ENCODE data around the gene VAV3.
A peak's percentile ranks its signal among the peaks of the same experiment; 100 is the strongest.

The VAV3 gene

DNA sequence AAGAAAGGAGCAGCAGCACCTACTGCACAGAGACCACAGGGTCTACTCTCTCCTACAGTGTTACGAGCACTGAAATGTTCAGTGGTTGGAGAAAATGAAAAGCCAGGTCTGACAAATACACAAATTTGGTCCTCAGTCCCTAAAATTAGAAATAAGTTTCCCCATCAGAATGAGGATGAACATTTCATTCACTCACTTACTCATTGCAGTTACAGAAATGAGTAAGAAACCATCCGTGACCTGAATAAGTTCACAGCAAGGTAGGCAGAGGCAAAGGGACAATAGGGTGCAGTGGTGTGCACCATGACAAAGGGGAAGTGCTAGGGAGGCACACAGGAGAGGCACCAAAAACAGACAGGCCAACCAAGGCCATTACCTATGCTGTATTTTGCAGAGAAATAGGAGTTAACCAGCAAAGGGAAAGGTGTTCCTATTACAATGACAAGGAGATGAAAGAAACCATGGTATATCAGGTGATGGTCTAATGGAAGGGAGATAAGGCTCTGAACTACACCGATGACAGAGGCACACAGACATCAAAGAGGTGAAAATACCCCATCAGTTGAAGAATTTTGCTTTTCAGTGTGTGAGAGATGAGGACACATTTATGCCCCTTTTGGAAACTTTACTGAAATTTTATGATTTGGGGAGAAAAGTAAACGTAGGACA lies 29.4 kb downstream of the VAV3 start:
- no peak for TF ChIP-seq Cebpa-rat (IDR thresholded peaks at IDR 0.05)
- Histone ChIP-seq H3K9ac (peak overlapping the region in 1 of 11 experiments; percentile 6; a peak in 1 of 22 replicates), H3K36me3 (peaks cover 0 to 36% (median 7%) of the 10 kb centered on the region in 11 experiments; a peak in 8 of 22 replicates), H3K4me1 (peaks cover 44 to 74% (median 55%) of the 10 kb centered on the region in 10 experiments), H3K27ac (peak overlapping the region in 9 of 11 experiments; percentile 17 to 88 (median 46); a peak in 16 of 22 replicates), H3K27me3 (no peaks in the 10 kb centered on the region), H3K9me3 (replicated peaks in 1 of 11) (peaks cover 0 to 13% (median 7%) of the 10 kb centered on the region in 11 experiments; a peak in 8 of 22 replicates), H3K4me2 (peak overlapping the region; percentile 62 to 88 (median 70)), H3K4me3 (no peak overlapping the region), H4K20me1 (peaks cover 0 to 5% (median 0%) of the 10 kb centered on the region in 11 experiments; a peak in 2 of 22 replicates)

DNA sequence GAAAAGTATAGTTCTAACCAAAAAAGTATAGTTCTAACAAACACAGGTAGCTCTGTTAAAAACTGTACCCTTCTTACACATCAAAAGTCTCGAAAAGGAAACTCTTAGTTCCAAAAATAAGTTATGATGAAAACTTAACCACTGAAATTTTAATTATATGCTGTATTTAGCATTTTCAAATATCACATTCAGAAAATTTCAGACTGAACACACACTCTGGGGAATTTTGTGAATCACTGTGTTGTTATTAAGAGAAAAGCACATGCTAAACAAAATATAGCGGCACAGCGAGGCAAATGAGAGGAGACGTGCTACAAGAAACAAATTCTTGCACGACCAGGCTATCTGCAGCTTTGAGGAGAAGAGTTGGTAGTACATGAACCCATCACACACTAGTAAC lies 30.4 kb downstream of the VAV3 start:
- Histone ChIP-seq H3K9ac (peak overlapping the region in 1 of 11 experiments; percentile 10; a peak in 3 of 22 replicates), H3K27me3 (no peaks in the 10 kb centered on the region), H3K4me2 (peak overlapping the region; percentile 62 to 88 (median 70)), H3K27ac (peak overlapping the region in 9 of 11 experiments; percentile 21 to 88 (median 46); a peak in 14 of 22 replicates), H3K9me3 (replicated peaks in 1 of 11) (peaks cover 0 to 16% (median 7%) of the 10 kb centered on the region in 11 experiments; a peak in 7 of 22 replicates), H3K4me1 (peaks cover 44 to 64% (median 51%) of the 10 kb centered on the region in 10 experiments), H4K20me1 (peaks cover 0 to 5% (median 0%) of the 10 kb centered on the region in 11 experiments; a peak in 2 of 22 replicates), H3K36me3 (peaks cover 0 to 26% (median 7%) of the 10 kb centered on the region in 11 experiments; a peak in 6 of 22 replicates), H3K4me3 (no peak overlapping the region)
- no peak for TF ChIP-seq Cebpa-rat (IDR thresholded peaks at IDR 0.05)

GRCh38 chr1:107933736-107934135 lies 31.2 kb downstream of the VAV3 start:
- peak overlapping the region in 6 of 11 experiments; percentile 64 to 88 (median 74); a peak in 10 of 22 replicates for H3K4me2 ChIP-seq

GRCh38 chr1:107930292-107930691 lies 34.7 kb downstream of the VAV3 start:
- Histone ChIP-seq H3K36me3 (peaks cover 0 to 34% (median 5%) of the 10 kb centered on the region in 11 experiments; a peak in 7 of 22 replicates), H3K27ac (no peak overlapping the region), H3K9me3 (replicated peaks in 1 of 11) (peaks cover 0 to 34% (median 17%) of the 10 kb centered on the region in 11 experiments; a peak in 13 of 22 replicates), H3K27me3 (no peaks in the 10 kb centered on the region), H3K4me1 (peaks cover 20 to 44% (median 35%) of the 10 kb centered on the region in 10 experiments), H3K9ac (no peak overlapping the region), H4K20me1 (no peaks in the 10 kb centered on the region; a peak in 2 of 22 replicates), H3K4me2 (no peak overlapping the region), H3K4me3 (no peak overlapping the region)
- TF ChIP-seq Cebpa-rat (IDR thresholded peaks at IDR 0.05), result no peak

More at GRCh38 chr1:107933736-107934135, 31.2 kb downstream of the VAV3 start:
- Histone ChIP-seq H4K20me1 (peaks cover 0 to 5% (median 0%) of the 10 kb centered on the region in 11 experiments; a peak in 2 of 22 replicates), H3K4me3 (no peak overlapping the region), H3K9ac (no peak overlapping the region), H3K36me3 (peaks cover 0 to 22% (median 2%) of the 10 kb centered on the region in 11 experiments; a peak in 6 of 22 replicates), H3K4me1 (peaks cover 44 to 56% (median 50%) of the 10 kb centered on the region in 10 experiments), H3K27me3 (no peaks in the 10 kb centered on the region), H3K9me3 (replicated peaks in 1 of 11) (peaks cover 0 to 20% (median 7%) of the 10 kb centered on the region in 11 experiments; a peak in 7 of 22 replicates), H3K27ac (peak overlapping the region in 1 of 11 experiments; percentile 21; a peak in 1 of 22 replicates)
- TF ChIP-seq Cebpa-rat (IDR thresholded peaks at IDR 0.05), result no peak

GRCh38 chr1:107927820-107928219 lies 37.2 kb downstream of the VAV3 start:
- no peak for TF ChIP-seq Cebpa-rat (IDR thresholded peaks at IDR 0.05)
- Histone ChIP-seq H3K9ac (no peak overlapping the region), H3K4me3 (no peak overlapping the region), H3K9me3 (replicated peaks in 1 of 11) (peaks cover 0 to 37% (median 25%) of the 10 kb centered on the region in 11 experiments; a peak in 13 of 22 replicates), H3K27ac (peak overlapping the region in 5 of 11 experiments; percentile 21 to 45 (median 34); a peak in 7 of 22 replicates), H3K4me1 (peaks cover 0 to 41% (median 18%) of the 10 kb centered on the region in 10 experiments; a peak in 14 of 20 replicates), H4K20me1 (no peaks in the 10 kb centered on the region; a peak in 1 of 22 replicates), H3K27me3 (no peaks in the 10 kb centered on the region), H3K36me3 (peaks cover 0 to 44% (median 5%) of the 10 kb centered on the region in 11 experiments; a peak in 10 of 22 replicates), H3K4me2 (peak overlapping the region in 6 of 11 experiments; percentile 5 to 37 (median 10); a peak in 10 of 22 replicates)

DNA sequence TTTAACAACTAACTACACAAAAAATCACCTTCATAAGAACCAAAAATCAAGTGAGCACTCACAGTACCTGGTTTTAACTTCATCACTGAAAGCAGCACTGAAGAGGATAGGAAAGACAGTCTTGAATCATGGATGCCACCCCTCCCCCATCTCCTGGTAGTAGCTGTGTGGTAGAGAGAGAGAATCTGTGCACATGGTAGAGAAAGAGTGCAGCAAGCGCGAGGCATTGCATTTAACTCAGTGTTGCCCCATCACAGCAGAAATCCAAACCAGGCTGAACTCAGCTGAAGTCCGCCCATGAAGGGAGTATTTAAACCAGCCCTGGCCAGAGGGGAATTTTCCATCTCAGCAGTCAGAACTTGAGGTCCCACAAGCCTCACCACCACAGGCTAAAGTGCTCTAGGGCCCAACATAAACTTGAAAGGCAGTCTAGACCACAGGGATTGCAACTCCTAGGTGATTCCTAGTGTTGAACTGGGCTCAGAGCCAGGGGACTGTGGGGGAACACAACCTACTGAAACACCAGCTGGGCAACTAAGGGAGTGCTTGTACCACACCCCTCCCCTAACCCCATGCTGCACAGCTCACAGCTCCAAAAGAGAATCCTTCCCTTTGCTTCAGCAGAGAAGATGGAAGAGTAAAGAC lies 38.4 kb downstream of the VAV3 start:
- no peaks in the 10 kb centered on the region for H3K27me3 ChIP-seq
- no peak overlapping the region for H3K9ac ChIP-seq
- no peaks in the 10 kb centered on the region; a peak in 1 of 22 replicates for H4K20me1 ChIP-seq
- peaks cover 0 to 44% (median 18%) of the 10 kb centered on the region in 10 experiments; a peak in 15 of 20 replicates for H3K4me1 ChIP-seq
- H3K27ac ChIP-seq, result peak overlapping the region in 2 of 11 experiments; percentile 11 to 34; a peak in 1 of 22 replicates
- TF ChIP-seq Cebpa-rat (IDR thresholded peaks at IDR 0.05), result no peak
- peaks cover 0 to 37% (median 5%) of the 10 kb centered on the region in 11 experiments; a peak in 10 of 22 replicates for H3K36me3 ChIP-seq
- H3K4me3 ChIP-seq, result no peak overlapping the region
- H3K9me3 ChIP-seq (replicated peaks in 1 of 11), result peaks cover 0 to 37% (median 26%) of the 10 kb centered on the region in 11 experiments; a peak in 13 of 22 replicates
- H3K4me2 ChIP-seq, result peak overlapping the region in 8 of 11 experiments; percentile 5 to 37 (median 11); a peak in 8 of 22 replicates

GRCh38 chr1:107925565-107925964 lies 39.4 kb downstream of the VAV3 start:
- Histone ChIP-seq H3K36me3 (peaks cover 0 to 32% (median 5%) of the 10 kb centered on the region in 11 experiments; a peak in 10 of 22 replicates), H3K27me3 (no peaks in the 10 kb centered on the region), H4K20me1 (peaks cover 0 to 4% (median 0%) of the 10 kb centered on the region in 11 experiments; a peak in 2 of 22 replicates), H3K4me1 (peaks cover 9 to 54% (median 26%) of the 10 kb centered on the region in 10 experiments), H3K27ac (no peak overlapping the region), H3K4me2 (no peak overlapping the region), H3K9ac (no peak overlapping the region), H3K9me3 (replicated peaks in 1 of 11) (peaks cover 0 to 34% (median 26%) of the 10 kb centered on the region in 11 experiments; a peak in 13 of 22 replicates), H3K4me3 (no peak overlapping the region)
- TF ChIP-seq Cebpa-rat (IDR thresholded peaks at IDR 0.05), result peak in 1 of 11 experiments; percentile 36; a peak in 1 of 22 replicates

DNA sequence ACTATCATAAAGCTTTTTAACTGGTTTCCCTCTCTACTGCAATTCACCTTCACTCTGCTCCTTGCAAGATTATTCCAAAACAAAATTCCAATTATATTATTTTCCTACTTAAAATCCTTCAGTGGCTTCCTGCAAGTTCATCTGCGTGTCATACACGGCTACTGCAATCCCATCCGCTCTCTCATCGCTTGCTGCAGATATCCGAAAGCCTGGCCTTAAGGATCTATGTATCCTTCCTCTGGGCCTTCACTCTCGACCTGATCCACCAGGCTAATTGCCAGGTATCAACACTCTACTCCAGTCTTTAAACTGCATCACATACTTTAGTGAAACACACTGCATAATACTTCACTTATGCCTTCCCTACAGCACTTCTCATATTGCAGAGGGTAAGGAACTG lies 44.0 kb downstream of the VAV3 start:
- peaks cover 14 to 48% (median 18%) of the 10 kb centered on the region in 10 experiments for H3K4me1 ChIP-seq
- peak overlapping the region in 3 of 11 experiments; percentile 1 to 45 (median 30); a peak in 3 of 22 replicates for H3K27ac ChIP-seq
- H3K9ac ChIP-seq, result no peak overlapping the region
- no peak overlapping the region for H3K4me3 ChIP-seq
- no peaks in the 10 kb centered on the region for H3K27me3 ChIP-seq
- H3K4me2 ChIP-seq, result peak overlapping the region in 8 of 11 experiments; percentile 17 to 77 (median 42); a peak in 10 of 22 replicates
- peaks cover 7 to 33% (median 26%) of the 10 kb centered on the region in 11 experiments; a peak in 19 of 22 replicates for H3K9me3 ChIP-seq (replicated peaks in 1 of 11)
- TF ChIP-seq Cebpa-rat (IDR thresholded peaks at IDR 0.05), result no peak
- H3K36me3 ChIP-seq, result peaks cover 0 to 29% (median 6%) of the 10 kb centered on the region in 11 experiments; a peak in 9 of 22 replicates
- H4K20me1 ChIP-seq, result peaks cover 0 to 4% (median 0%) of the 10 kb centered on the region in 11 experiments; a peak in 1 of 22 replicates

Data from BLaER1 treated with 17β-estradiol and CSF1 and Interleukin-3, amounts not matched to agents 10 nM and 100 nM (cell line).